ENCODE results near the gene GTF3C5. TPM values are rescaled to one million over a fixed set of nuclear protein-coding genes. Genes with fewer than 3 reads are reported as not detected.

Gene GTF3C5
- polyA plus RNA-seq, 1 of the 3 experiments (the other 2 are of a cell fraction), result 57.3 TPM

DNA sequence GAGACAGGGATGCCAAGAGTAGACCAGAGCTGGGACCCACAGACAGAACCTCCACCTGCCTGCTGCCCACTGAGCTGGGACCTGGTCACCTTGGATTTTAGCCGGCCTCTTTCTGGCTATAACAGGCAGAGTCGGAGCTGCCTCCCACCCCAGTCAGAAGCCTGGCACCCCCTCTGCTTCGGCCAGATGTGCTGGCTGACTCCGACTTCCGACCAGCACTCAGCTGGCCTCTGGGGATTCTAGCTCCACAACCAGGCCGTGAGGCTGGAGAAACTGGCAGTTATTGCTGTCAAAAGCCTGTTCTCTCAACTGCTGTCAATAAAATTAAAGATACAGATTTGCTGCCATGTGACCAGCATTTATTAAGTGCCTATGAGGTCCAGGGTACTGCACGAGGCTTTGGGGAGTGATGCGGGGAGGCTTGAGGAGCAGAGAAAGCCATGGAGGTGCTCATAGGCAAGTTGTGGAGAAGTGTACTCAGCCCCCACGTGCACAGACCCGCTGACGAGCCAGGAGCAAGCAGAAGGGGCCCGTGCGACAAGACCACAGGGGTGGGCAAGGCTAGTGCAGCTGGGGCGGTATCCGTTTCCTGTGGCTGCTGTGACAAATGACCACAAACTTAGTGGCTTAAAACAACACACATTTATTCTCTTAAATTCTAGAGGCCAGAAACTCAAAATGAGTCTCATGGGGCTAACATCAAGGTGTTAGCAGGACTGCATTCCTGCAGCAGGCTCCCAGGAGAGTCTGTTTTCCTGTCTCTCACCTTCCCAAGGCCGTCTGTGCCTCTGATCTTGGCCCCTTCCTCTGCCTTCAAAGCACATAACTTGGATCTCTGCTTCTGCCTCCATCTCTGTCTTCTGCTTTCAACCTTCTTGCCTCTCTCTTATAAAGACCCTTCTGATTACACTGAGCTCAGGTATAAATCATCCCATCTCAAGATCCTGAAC, 39.2 kb upstream of the GTF3C5 start (continued):
- TF ChIP-seq, protein P1, sequence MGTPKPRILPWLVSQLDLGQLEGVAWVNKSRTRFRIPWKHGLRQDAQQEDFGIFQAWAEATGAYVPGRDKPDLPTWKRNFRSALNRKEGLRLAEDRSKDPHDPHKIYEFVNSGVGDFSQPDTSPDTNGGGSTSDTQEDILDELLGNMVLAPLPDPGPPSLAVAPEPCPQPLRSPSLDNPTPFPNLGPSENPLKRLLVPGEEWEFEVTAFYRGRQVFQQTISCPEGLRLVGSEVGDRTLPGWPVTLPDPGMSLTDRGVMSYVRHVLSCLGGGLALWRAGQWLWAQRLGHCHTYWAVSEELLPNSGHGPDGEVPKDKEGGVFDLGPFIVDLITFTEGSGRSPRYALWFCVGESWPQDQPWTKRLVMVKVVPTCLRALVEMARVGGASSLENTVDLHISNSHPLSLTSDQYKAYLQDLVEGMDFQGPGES (IDR thresholded peaks at IDR 0.05; ENCODE audit: low read depth, low read length), result no peak
- TF ChIP-seq RCOR1 (IDR thresholded peaks at IDR 0.05; ENCODE audit: low read length) (no peak), CHD2 (IDR thresholded peaks at IDR 0.05; ENCODE audit: low read length, partially characterized antibody) (no peak), FOSL2 (IDR thresholded peaks at IDR 0.05; ENCODE audit: borderline replicate concordance, low read depth) (no peak)

GRCh38 chr9:132993511-132993939, 37.3 kb upstream of the GTF3C5 start:
- Histone ChIP-seq H2AFZ (ENCODE audit: low read depth) (no peak overlapping the region), H3K4me3 (ENCODE audit: low read depth in 2 of 2, low read length in 1 of 2) (no peak overlapping the region), H4K20me1 (ENCODE audit: insufficient read depth) (no peaks in the 10 kb centered on the region), H3K9me3 (no peaks in the 10 kb centered on the region), H3K36me3 (replicated peaks in 1 of 2; ENCODE audit: control insufficient read depth in 1 of 2, insufficient read depth in 2 of 2, low read length in 1 of 2) (no peaks in the 10 kb centered on the region), H3K27me3 (ENCODE audit: insufficient read depth) (peaks cover 42% of the 10 kb centered on the region), H3K9me2 (no peaks in the 10 kb centered on the region), H3F3A (replicated peaks; ENCODE audit: insufficient read depth) (no peaks in the 10 kb centered on the region), H3K79me2 (ENCODE audit: insufficient read depth) (no peaks in the 10 kb centered on the region), H3K9ac (no peak overlapping the region), H3K4me2 (no peak overlapping the region), H3K4me1 (ENCODE audit: control insufficient read depth in 1 of 2, insufficient read depth in 2 of 2, low read depth in 1 of 2, low read length in 1 of 2) (no peaks in the 10 kb centered on the region; a peak in 1 of 4 replicates), H3K27ac (ENCODE audit: low read depth in 2 of 2, low read length in 1 of 2) (no peak overlapping the region)
- POLR2A ChIA-PET, result no interaction called here
- CTCF ChIA-PET, result interaction anchor here (2.8 to 3.9 kb wide), 2 partner anchors 17 to 29 kb away, joined by 14 to 25 read pairs; no protein-coding TSS in a partner anchor
- TF ChIP-seq FOSL2 (IDR thresholded peaks at IDR 0.05; ENCODE audit: borderline replicate concordance, low read depth) (no peak), MXI1 (IDR thresholded peaks at IDR 0.05; ENCODE audit: low read depth, low read length) (no peak), CHD2 (IDR thresholded peaks at IDR 0.05; ENCODE audit: low read length, partially characterized antibody) (no peak), ELF1 (IDR thresholded peaks at IDR 0.05) (no peak), SIN3A (IDR thresholded peaks at IDR 0.05; ENCODE audit: borderline replicate concordance, low read depth, low read length) (no peak), JUND (IDR thresholded peaks at IDR 0.05) (no peak), EP300 (IDR thresholded peaks at IDR 0.05; ENCODE audit: borderline replicate concordance in 1 of 2, low read depth in 1 of 2, low read length in 1 of 2) (no peak), MEF2A (IDR thresholded peaks at IDR 0.05; ENCODE audit: borderline replicate concordance, low read depth) (no peak), RCOR1 (IDR thresholded peaks at IDR 0.05; ENCODE audit: low read length) (no peak), SMC3 (IDR thresholded peaks at IDR 0.05; ENCODE audit: low read depth, low read length) (no peak), FOXJ3 (CRISPR knock-in tag; IDR thresholded peaks at IDR 0.05) (no peak), POLR2AphosphoS5 (IDR thresholded peaks at IDR 0.05; ENCODE audit: low read depth, low read length) (no peak)
- TF ChIP-seq, protein P1 (IDR thresholded peaks at IDR 0.05; ENCODE audit: low read depth, low read length), result no peak
- TF ChIP-seq, protein P2, sequence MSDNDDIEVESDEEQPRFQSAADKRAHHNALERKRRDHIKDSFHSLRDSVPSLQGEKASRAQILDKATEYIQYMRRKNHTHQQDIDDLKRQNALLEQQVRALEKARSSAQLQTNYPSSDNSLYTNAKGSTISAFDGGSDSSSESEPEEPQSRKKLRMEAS (IDR thresholded peaks at IDR 0.05; ENCODE audit: low read depth), result no peak
- no peak for DNase-seq
- 71% methylated on average over 12 of the region's 14 CpGs for WGBS (ENCODE audit: low lambda C conversion rate)

Data from SK-N-SH (cell line).